Loucy (cell line): ENCODE measurements around the gene TRIP4.

Experiments
- CTCF ChIP-seq: fragments of 200-600 bp; sonication (generic); conservative IDR thresholded peaks from 2 replicates; pipeline ENCODE4 v1.5.1; 2014; ENCODE audit warnings: mild to moderate bottlenecking, antibody characterized with exemption, low read length
- EZH2phosphoT487 ChIP-seq: fragments of 200-600 bp; IDR thresholded peaks from 2 replicates; pipeline ENCODE4 v1.6.1; 2018; ENCODE audit warnings: antibody characterized with exemption, mild to moderate bottlenecking, moderate library complexity, borderline replicate concordance

- TF ChIP-seq CTCF (no peak), EZH2phosphoT487 (no peak)
Observed at GRCh38 chr15:64400583-64400982, 12.9 kb downstream of the TRIP4 start.
